ENCODE results near the gene RBM4B. TPM values are rescaled to one million over a fixed set of nuclear protein-coding genes. Genes with fewer than 3 reads are reported as not detected.

The RBM4B gene
- total and polyA plus RNA-seq, 7 donors, result 3.6 to 12.8 (median 10.0) TPM

DNA sequence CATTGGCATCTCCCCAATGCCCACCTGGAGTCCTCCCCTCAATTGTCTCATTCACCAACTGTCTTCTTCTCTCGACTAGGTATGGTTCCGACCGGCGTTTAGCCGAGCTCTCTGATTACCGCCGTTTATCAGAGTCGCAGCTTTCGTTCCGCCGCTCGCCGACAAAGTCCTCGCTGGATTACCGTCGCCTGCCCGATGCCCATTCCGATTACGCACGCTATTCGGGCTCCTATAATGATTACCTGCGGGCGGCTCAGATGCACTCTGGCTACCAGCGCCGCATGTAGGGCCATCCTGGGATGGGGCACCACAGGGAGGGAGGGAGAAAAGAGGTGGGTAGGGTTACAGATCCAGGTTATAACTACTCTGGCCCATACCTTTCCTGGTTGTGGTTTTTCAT lies 51.3 kb downstream of the RBM4B start:
- no peaks in the 10 kb centered on the region for H3K27me3 ChIP-seq (ENCODE audit: insufficient read depth in 3 of 3, low read length in 2 of 3)
- no peak for ATAC-seq
- 95 to 96% (median 96%) methylated on average over 25 of the region's 25 CpGs for WGBS, 3 donors
- no peak overlapping the region for H3K4me3 ChIP-seq
- TF ChIP-seq, protein P1, sequence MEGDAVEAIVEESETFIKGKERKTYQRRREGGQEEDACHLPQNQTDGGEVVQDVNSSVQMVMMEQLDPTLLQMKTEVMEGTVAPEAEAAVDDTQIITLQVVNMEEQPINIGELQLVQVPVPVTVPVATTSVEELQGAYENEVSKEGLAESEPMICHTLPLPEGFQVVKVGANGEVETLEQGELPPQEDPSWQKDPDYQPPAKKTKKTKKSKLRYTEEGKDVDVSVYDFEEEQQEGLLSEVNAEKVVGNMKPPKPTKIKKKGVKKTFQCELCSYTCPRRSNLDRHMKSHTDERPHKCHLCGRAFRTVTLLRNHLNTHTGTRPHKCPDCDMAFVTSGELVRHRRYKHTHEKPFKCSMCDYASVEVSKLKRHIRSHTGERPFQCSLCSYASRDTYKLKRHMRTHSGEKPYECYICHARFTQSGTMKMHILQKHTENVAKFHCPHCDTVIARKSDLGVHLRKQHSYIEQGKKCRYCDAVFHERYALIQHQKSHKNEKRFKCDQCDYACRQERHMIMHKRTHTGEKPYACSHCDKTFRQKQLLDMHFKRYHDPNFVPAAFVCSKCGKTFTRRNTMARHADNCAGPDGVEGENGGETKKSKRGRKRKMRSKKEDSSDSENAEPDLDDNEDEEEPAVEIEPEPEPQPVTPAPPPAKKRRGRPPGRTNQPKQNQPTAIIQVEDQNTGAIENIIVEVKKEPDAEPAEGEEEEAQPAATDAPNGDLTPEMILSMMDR (IDR thresholded peaks at IDR 0.05), result no peak
- peaks cover 22% of the 10 kb centered on the region for H3K4me1 ChIP-seq
- intact Hi-C loops (cut with DNase I), result no loop called here
- H3K27ac ChIP-seq, result no peak overlapping the region
- no peak for DNase-seq
- no peaks in the 10 kb centered on the region for H3K9me3 ChIP-seq
- peaks cover 8 to 90% of the 10 kb centered on the region in 2 donors for H3K36me3 ChIP-seq (ENCODE audit: insufficient read depth in 1 of 2, low read depth in 1 of 2)

DNA sequence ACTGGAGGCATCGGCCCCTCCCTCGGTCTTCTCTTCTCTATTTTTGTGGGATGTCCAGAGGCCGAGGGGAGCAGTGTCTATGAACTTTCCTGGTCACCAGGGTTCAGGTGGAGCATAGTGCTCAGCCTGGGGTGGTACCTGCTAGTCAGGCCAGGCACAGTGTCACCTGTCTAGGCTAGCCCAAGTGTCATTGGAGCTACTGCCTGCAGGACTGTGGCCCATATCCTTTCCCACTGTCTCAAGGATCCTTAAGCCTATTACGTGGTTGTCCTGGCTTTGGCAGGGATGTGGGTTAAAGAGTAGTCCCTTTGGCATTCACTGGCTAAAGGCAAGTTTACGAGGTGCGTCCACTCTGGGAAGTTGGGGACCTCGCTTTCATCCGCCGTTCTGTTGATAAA lies 51.9 kb downstream of the RBM4B start:
- Histone ChIP-seq H3K9me3 (no peaks in the 10 kb centered on the region), H3K4me1 (peaks cover 28% of the 10 kb centered on the region), H3K36me3 (ENCODE audit: insufficient read depth in 1 of 2, low read depth in 1 of 2) (peaks cover 8 to 90% of the 10 kb centered on the region in 2 donors), H3K27ac (no peak overlapping the region), H3K27me3 (ENCODE audit: insufficient read depth in 3 of 3, low read length in 2 of 3) (no peaks in the 10 kb centered on the region), H3K4me3 (no peak overlapping the region)
- TF ChIP-seq, protein P1 (IDR thresholded peaks at IDR 0.05), result no peak
- ATAC-seq, result no peak
- 87 to 93% (median 89%) methylated on average over 9 of the region's 9 CpGs for WGBS, 3 donors
- intact Hi-C loops (cut with DNase I), result no loop called here
- DNase-seq, result no peak

DNA sequence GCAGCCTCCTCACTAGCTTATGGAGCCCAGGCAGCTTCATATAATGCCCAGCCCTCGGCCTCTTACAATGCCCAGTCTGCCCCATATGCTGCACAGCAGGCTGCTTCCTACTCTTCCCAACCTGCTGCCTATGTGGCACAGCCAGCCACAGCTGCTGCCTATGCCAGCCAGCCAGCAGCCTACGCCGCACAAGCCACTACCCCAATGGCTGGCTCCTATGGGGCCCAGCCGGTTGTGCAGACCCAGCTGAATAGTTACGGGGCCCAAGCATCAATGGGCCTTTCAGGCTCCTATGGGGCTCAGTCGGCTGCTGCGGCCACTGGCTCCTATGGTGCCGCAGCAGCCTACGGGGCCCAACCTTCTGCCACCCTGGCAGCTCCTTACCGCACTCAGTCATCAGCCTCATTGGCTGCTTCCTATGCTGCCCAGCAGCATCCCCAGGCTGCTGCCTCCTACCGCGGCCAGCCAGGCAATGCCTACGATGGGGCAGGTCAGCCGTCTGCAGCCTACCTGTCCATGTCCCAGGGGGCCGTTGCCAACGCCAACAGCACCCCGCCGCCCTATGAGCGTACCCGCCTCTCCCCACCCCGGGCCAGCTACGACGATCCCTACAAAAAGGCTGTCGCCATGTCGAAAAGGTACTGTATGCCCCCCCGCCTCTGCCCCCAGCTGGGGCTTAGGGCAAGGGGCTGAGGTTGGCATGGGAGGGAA lies 52.5 kb downstream of the RBM4B start:
- ATAC-seq (peak in 1 of 4 donors; percentile 16), DNase-seq (no peak)
- 93 to 96% (median 95%) methylated on average over 24 to 26 of the region's 26 CpGs for WGBS, 3 donors
- Histone ChIP-seq H3K36me3 (ENCODE audit: insufficient read depth in 1 of 2, low read depth in 1 of 2) (peaks cover 8 to 86% of the 10 kb centered on the region in 2 donors), H3K4me3 (no peak overlapping the region), H3K9me3 (no peaks in the 10 kb centered on the region), H3K27me3 (ENCODE audit: insufficient read depth in 3 of 3, low read length in 2 of 3) (no peaks in the 10 kb centered on the region), H3K4me1 (peaks cover 33% of the 10 kb centered on the region), H3K27ac (no peak overlapping the region)
- TF ChIP-seq, protein P1 (IDR thresholded peaks at IDR 0.05), result no peak
- intact Hi-C loops (cut with DNase I), result no loop called here

DNA sequence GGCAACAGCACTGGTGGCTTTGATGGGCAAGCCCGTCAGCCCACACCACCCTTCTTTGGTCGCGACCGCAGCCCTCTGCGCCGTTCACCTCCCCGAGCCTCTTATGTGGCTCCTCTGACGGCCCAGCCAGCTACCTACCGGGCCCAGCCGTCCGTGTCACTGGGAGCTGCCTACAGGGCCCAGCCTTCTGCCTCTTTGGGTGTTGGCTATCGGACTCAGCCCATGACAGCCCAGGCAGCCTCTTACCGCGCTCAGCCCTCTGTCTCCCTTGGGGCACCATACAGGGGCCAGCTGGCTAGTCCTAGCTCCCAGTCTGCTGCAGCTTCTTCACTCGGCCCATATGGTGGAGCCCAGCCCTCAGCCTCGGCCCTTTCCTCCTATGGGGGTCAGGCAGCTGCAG lies 53.2 kb downstream of the RBM4B start:
- intact Hi-C loops (cut with DNase I), result no loop called here
- 78 to 87% (median 80%) methylated on average over 16 of the region's 16 CpGs for WGBS, 3 donors
- TF ChIP-seq, protein P1 (IDR thresholded peaks at IDR 0.05), result no peak
- H3K36me3 ChIP-seq (ENCODE audit: insufficient read depth in 1 of 2, low read depth in 1 of 2), result peaks cover 8 to 78% of the 10 kb centered on the region in 2 donors
- no peak overlapping the region for H3K27ac ChIP-seq
- peaks cover 39% of the 10 kb centered on the region for H3K4me1 ChIP-seq
- ATAC-seq (peak in 1 of 4 donors; percentile 19), DNase-seq (peak in 1 of 2 donors; percentile 56)
- H3K27me3 ChIP-seq (ENCODE audit: insufficient read depth in 3 of 3, low read length in 2 of 3), result no peaks in the 10 kb centered on the region
- no peak overlapping the region for H3K4me3 ChIP-seq
- no peaks in the 10 kb centered on the region for H3K9me3 ChIP-seq

All from psoas muscle (tissue), 8 donors.